ENCODE measurements around the gene PRRT2. TPM values are rescaled to one million over a fixed set of nuclear protein-coding genes. Genes with fewer than 3 reads are reported as not detected.

The PRRT2 gene
- total and polyA plus RNA-seq, 10 of the 15 experiments (the other 5 are each of a cell fraction or from before 2014, with no cell fraction given) = 0.08 to 0.49 (median 0.12) TPM; not detected in 4

DNA sequence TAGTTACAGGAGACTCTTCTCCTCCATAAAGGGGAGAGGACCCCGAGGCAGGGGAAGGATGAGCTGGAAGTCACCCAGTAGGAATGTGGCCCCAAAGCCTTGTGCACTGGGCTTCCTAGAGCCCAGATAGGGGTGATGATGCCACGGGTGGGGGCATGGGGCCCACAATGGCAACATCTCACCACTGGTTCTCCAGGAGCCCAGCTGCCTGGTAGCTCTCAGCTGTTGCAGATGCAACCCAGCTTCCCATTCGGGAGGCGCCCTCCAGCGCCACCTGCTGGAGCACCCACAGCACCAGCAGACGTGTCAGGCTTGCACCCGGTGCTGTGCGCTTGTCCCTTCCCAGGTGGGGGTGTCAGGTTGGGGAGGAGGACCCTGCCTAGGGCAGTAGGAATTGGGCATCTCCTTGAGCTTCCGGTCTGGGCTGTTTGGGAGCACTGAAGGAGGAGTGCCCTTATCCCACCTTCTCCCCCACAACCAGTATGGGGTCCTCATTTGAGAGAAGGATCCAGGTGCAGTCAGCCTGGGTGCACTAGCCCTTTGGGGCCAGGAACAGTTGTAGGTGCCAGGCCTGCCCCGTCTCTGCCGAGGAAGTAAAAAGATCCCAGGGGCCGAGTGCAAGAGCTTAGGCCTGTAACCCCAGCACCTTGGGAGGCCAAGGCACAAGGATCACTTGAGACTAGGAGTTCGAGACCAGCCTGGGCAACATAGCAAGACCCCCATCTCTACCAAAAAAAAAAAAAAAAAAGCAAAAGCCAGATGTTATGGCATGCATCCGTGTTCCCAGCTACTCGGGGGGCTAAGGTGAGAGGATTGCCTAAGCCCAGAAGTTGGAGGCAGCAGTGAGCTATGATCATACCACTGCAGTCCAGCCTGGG lies 36.7 kb downstream of the PRRT2 start (continued):
- TF ChIP-seq GABPA (IDR thresholded peaks at IDR 0.05; ENCODE audit: low read depth) (no peak), SUPT20H (IDR thresholded peaks at IDR 0.05; ENCODE audit: borderline replicate concordance, control insufficient read depth, low read depth, low read length) (no peak), YBX1 (IDR thresholded peaks at IDR 0.05) (no peak), IRF4 (IDR thresholded peaks at IDR 0.05; ENCODE audit: low read depth, low read length) (0 out of 2 replicates have a peak, but pooled peaks have one; percentile 44), LARP7 (IDR thresholded peaks at IDR 0.05) (0 out of 2 replicates have a peak, but pooled peaks have one; percentile 44), IKZF1 (conservative IDR thresholded peaks at IDR 0.05) (0 out of 2 replicates have a peak, but pooled peaks have one; percentile 47), SP1 (IDR thresholded peaks at IDR 0.05; ENCODE audit: low read depth, low read length) (peak; percentile 32), CHD1 (IDR thresholded peaks at IDR 0.05; ENCODE audit: low read depth, low read length) (no peak), SMAD5 (IDR thresholded peaks at IDR 0.05; ENCODE audit: low read depth) (no peak), FOXK2 (IDR thresholded peaks at IDR 0.05) (no peak), ETV6 (conservative IDR thresholded peaks at IDR 0.05 in 1 of 2, IDR thresholded peaks at IDR 0.05 in 1 of 2; ENCODE audit: borderline replicate concordance in 1 of 2, low read depth in 1 of 2) (no peak), RFX5 (IDR thresholded peaks at IDR 0.05; ENCODE audit: low read depth, low read length) (no peak)
- TF ChIP-seq, protein P1, sequence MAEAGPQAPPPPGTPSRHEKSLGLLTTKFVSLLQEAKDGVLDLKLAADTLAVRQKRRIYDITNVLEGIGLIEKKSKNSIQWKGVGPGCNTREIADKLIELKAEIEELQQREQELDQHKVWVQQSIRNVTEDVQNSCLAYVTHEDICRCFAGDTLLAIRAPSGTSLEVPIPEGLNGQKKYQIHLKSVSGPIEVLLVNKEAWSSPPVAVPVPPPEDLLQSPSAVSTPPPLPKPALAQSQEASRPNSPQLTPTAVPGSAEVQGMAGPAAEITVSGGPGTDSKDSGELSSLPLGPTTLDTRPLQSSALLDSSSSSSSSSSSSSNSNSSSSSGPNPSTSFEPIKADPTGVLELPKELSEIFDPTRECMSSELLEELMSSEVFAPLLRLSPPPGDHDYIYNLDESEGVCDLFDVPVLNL (IDR thresholded peaks at IDR 0.05; ENCODE audit: low read depth, low read length) = no peak
- TF ChIP-seq, protein P2, sequence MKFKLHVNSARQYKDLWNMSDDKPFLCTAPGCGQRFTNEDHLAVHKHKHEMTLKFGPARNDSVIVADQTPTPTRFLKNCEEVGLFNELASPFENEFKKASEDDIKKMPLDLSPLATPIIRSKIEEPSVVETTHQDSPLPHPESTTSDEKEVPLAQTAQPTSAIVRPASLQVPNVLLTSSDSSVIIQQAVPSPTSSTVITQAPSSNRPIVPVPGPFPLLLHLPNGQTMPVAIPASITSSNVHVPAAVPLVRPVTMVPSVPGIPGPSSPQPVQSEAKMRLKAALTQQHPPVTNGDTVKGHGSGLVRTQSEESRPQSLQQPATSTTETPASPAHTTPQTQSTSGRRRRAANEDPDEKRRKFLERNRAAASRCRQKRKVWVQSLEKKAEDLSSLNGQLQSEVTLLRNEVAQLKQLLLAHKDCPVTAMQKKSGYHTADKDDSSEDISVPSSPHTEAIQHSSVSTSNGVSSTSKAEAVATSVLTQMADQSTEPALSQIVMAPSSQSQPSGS (IDR thresholded peaks at IDR 0.05; ENCODE audit: low read length) = no peak
- TF ChIP-seq, protein P3, sequence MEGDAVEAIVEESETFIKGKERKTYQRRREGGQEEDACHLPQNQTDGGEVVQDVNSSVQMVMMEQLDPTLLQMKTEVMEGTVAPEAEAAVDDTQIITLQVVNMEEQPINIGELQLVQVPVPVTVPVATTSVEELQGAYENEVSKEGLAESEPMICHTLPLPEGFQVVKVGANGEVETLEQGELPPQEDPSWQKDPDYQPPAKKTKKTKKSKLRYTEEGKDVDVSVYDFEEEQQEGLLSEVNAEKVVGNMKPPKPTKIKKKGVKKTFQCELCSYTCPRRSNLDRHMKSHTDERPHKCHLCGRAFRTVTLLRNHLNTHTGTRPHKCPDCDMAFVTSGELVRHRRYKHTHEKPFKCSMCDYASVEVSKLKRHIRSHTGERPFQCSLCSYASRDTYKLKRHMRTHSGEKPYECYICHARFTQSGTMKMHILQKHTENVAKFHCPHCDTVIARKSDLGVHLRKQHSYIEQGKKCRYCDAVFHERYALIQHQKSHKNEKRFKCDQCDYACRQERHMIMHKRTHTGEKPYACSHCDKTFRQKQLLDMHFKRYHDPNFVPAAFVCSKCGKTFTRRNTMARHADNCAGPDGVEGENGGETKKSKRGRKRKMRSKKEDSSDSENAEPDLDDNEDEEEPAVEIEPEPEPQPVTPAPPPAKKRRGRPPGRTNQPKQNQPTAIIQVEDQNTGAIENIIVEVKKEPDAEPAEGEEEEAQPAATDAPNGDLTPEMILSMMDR (IDR thresholded peaks at IDR 0.05 in 2 of 3, conservative IDR thresholded peaks at IDR 0.05 in 1 of 3; ENCODE audit: control insufficient read depth in 2 of 3, extremely low read depth in 1 of 3, insufficient read depth in 1 of 3, low read depth in 3 of 3, low read length in 3 of 3) = peak; percentile 88 to 98 (median 90)
- TF ChIP-seq, protein P4, sequence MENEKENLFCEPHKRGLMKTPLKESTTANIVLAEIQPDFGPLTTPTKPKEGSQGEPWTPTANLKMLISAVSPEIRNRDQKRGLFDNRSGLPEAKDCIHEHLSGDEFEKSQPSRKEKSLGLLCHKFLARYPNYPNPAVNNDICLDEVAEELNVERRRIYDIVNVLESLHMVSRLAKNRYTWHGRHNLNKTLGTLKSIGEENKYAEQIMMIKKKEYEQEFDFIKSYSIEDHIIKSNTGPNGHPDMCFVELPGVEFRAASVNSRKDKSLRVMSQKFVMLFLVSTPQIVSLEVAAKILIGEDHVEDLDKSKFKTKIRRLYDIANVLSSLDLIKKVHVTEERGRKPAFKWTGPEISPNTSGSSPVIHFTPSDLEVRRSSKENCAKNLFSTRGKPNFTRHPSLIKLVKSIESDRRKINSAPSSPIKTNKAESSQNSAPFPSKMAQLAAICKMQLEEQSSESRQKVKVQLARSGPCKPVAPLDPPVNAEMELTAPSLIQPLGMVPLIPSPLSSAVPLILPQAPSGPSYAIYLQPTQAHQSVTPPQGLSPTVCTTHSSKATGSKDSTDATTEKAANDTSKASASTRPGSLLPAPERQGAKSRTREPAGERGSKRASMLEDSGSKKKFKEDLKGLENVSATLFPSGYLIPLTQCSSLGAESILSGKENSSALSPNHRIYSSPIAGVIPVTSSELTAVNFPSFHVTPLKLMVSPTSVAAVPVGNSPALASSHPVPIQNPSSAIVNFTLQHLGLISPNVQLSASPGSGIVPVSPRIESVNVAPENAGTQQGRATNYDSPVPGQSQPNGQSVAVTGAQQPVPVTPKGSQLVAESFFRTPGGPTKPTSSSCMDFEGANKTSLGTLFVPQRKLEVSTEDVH (IDR thresholded peaks at IDR 0.05; ENCODE audit: low read depth, partially characterized antibody) = no peak
- TF ChIP-seq, protein P5, sequence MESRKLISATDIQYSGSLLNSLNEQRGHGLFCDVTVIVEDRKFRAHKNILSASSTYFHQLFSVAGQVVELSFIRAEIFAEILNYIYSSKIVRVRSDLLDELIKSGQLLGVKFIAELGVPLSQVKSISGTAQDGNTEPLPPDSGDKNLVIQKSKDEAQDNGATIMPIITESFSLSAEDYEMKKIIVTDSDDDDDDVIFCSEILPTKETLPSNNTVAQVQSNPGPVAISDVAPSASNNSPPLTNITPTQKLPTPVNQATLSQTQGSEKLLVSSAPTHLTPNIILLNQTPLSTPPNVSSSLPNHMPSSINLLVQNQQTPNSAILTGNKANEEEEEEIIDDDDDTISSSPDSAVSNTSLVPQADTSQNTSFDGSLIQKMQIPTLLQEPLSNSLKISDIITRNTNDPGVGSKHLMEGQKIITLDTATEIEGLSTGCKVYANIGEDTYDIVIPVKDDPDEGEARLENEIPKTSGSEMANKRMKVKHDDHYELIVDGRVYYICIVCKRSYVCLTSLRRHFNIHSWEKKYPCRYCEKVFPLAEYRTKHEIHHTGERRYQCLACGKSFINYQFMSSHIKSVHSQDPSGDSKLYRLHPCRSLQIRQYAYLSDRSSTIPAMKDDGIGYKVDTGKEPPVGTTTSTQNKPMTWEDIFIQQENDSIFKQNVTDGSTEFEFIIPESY (IDR thresholded peaks at IDR 0.05) = no peak
- TF ChIP-seq, protein P6, sequence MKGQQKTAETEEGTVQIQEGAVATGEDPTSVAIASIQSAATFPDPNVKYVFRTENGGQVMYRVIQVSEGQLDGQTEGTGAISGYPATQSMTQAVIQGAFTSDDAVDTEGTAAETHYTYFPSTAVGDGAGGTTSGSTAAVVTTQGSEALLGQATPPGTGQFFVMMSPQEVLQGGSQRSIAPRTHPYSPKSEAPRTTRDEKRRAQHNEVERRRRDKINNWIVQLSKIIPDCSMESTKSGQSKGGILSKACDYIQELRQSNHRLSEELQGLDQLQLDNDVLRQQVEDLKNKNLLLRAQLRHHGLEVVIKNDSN (IDR thresholded peaks at IDR 0.05; ENCODE audit: borderline replicate concordance, extremely low read length, insufficient read depth, low read depth, low read length) = no peak

Measured in GM12878 (cell line).